Endothelial cell of umbilical vein (primary cell): ENCODE data around the gene GTF2IRD1. TPM values are rescaled to one million over a fixed set of nuclear protein-coding genes. Genes with fewer than 3 reads are reported as not detected.
A peak's percentile ranks its signal among the peaks of the same experiment; 100 is the strongest.

Experiments
- BruUV-seq: library from RNA; stranded (reverse); fragments of 400-500 nt; replicated peaks from 2 replicates; lab custom pipeline; 2021; lab: Mats Ljungman, UMichigan
- CTCF ChIA-PET: fragments of 300-600, 350-600 bp; sonication (Branson Sonifier 250); formaldehyde crosslinking; loops from one replicate; lab custom pipeline; 2021; ENCODE audit warnings: antibody characterized with exemption, inconsistent platforms; lab: Charles Lee
- POLR2A ChIA-PET: fragments of 300-600, 350-600 bp; sonication (Branson Sonifier 250); formaldehyde crosslinking; loops from one replicate; lab custom pipeline; 2021; ENCODE audit warnings: antibody characterized with exemption, inconsistent platforms; lab: Charles Lee
- DNase-seq: peaks from one replicate; pipeline ENCODE4 v3.0.0-alpha.2; 2011; ENCODE audit warnings: low read depth, low spot score
- FAIRE-seq: peaks from 2 replicates; lab custom pipeline; 2011; peaks lifted over from hg19 to GRCh38; lab: Jason Lieb, UNC
- H2AFZ ChIP-seq: 2 replicates; pipeline ENCODE4 v1.6.0; 2012; ENCODE audit warnings: low read depth, low read length, control low read depth, inconsistent platforms
- H3K27ac ChIP-seq: 2 replicates; pipeline ENCODE4 v1.5.1; 2011; ENCODE audit warnings: low read depth, mild to moderate bottlenecking, control low read depth, low read length, moderate library complexity; ENCODE audit not compliant: insufficient read depth
- H3K27me3 ChIP-seq, 2 experiments: 2 replicates each; pipeline versions ENCODE4 v1.6.0 to v1.6.1; 2011; ENCODE audit warnings: low read length in 2 of 2, mixed read lengths in 1 of 2; ENCODE audit not compliant: control insufficient read depth in 2 of 2, insufficient read depth in 2 of 2
- H3K36me3 ChIP-seq, 2 experiments: 2 replicates in 1 of 2; 3 replicates in 1 of 2; pipeline ENCODE4 v1.5.1; 2011; ENCODE audit warnings: low read length in 2 of 2, mild to moderate bottlenecking in 1 of 2, moderate library complexity in 1 of 2; ENCODE audit not compliant: control insufficient read depth in 2 of 2, insufficient read depth in 2 of 2; ENCODE audit errors: extremely low read depth in 1 of 2
- H3K4me1 ChIP-seq: 3 replicates; pipeline ENCODE4 v1.5.1; 2011; ENCODE audit warnings: mild to moderate bottlenecking, low read length; ENCODE audit not compliant: control insufficient read depth, insufficient read depth; ENCODE audit errors: extremely low read depth
- H3K4me2 ChIP-seq: 2 replicates; pipeline ENCODE4 v1.6.1; 2011; ENCODE audit warnings: low read length, control low read depth, mixed read lengths; ENCODE audit not compliant: insufficient read depth
- H3K4me3 ChIP-seq, 3 experiments: fragments of 200-600 bp in 1 of 3; sonication (generic), shearing (Covaris generic) in 1 of 3; replicated peaks in 1 of 3; 2 replicates each; pipeline ENCODE4 v1.5.1; 2011 to 2016; ENCODE audit warnings: control low read depth in 3 of 3, low read length in 3 of 3, mild to moderate bottlenecking in 2 of 3, inconsistent platforms in 1 of 3, low read depth in 1 of 3, moderate library complexity in 1 of 3; ENCODE audit not compliant: insufficient read depth in 1 of 3
- H3K79me2 ChIP-seq: 2 replicates; pipeline ENCODE4 v1.6.0; 2012; ENCODE audit warnings: low read length, inconsistent platforms; ENCODE audit not compliant: control insufficient read depth, insufficient read depth
- H3K9ac ChIP-seq: replicated peaks from 2 replicates; pipeline ENCODE3; 2011; ENCODE audit warnings: low read length, control low read depth; ENCODE audit not compliant: insufficient read depth; ENCODE audit errors: extremely low read depth
- H3K9me1 ChIP-seq: replicated peaks from 3 replicates; pipeline ENCODE4 v1.6.0; 2011; ENCODE audit warnings: mild to moderate bottlenecking, low read length; ENCODE audit not compliant: control insufficient read depth, insufficient read depth; ENCODE audit errors: extremely low read depth
- H3K9me3 ChIP-seq: replicated peaks from 2 replicates; pipeline ENCODE4 v1.5.1; 2012; ENCODE audit warnings: low read length, inconsistent platforms; ENCODE audit not compliant: control insufficient read depth, insufficient read depth
- H4K20me1 ChIP-seq: replicated peaks from 2 replicates; pipeline ENCODE3; 2011; ENCODE audit warnings: mild to moderate bottlenecking, low read length; ENCODE audit not compliant: control insufficient read depth, insufficient read depth; ENCODE audit errors: extremely low read depth
- CTCF ChIP-seq, 2 donors: IDR thresholded peaks; 1 replicate in 1 of 2; 2 replicates in 1 of 2; pipeline ENCODE4 v1.5.1; 2011; ENCODE audit warnings: low read length in 2 of 2, mild to moderate bottlenecking in 2 of 2, moderate library complexity in 2 of 2, control low read depth in 1 of 2, inconsistent platforms in 1 of 2, low read depth in 1 of 2; ENCODE audit not compliant: insufficient read depth in 1 of 2; ENCODE audit errors: extremely low read depth in 1 of 2
- FOS ChIP-seq: IDR thresholded peaks from 2 replicates; pipeline ENCODE4 v1.6.1; 2011; ENCODE audit warnings: mild to moderate bottlenecking, low read length, moderate library complexity, borderline replicate concordance; ENCODE audit not compliant: insufficient read depth
- GATA2 ChIP-seq: IDR thresholded peaks from 2 replicates; pipeline ENCODE4 v1.7.0; 2011; ENCODE audit warnings: low read depth, mild to moderate bottlenecking, moderate library complexity, mixed read lengths, low read length; ENCODE audit not compliant: insufficient read length, insufficient read depth
- JUN ChIP-seq: IDR thresholded peaks from 2 replicates; pipeline ENCODE4 v1.6.1; 2011; ENCODE audit warnings: borderline replicate concordance, low read depth; ENCODE audit not compliant: insufficient read length, insufficient read depth
- MAX ChIP-seq: IDR thresholded peaks from 2 replicates; pipeline ENCODE4 v1.6.1; 2011; ENCODE audit not compliant: insufficient read depth, insufficient read length
- MYC ChIP-seq: IDR thresholded peaks from one replicate; pipeline ENCODE4 v1.6.1; 2011; ENCODE audit warnings: mild to moderate bottlenecking, low read depth, low read length
- POLR2A ChIP-seq: IDR thresholded peaks from 2 replicates; pipeline ENCODE4 v1.6.1; 2012; ENCODE audit warnings: low read depth, mild to moderate bottlenecking, control low read depth, low read length
- POLR2AphosphoS5 ChIP-seq: IDR thresholded peaks from 2 replicates; pipeline ENCODE4 v1.6.1; 2012; ENCODE audit warnings: low read depth, mild to moderate bottlenecking, control low read depth, low read length, moderate library complexity; ENCODE audit not compliant: insufficient read depth
- dilution Hi-C: fragments of 300-500 bp; cut with MboI; formaldehyde crosslinking; loops from one replicate; pipeline ENCODE4 v1.15.0; 2019; ENCODE audit warnings: low sequenced_read_pairs; ENCODE audit not compliant: extremely low pct_ligation_motif_present
- intact Hi-C: fragments of 100-400 bp; cut with micrococcal nuclease; formaldehyde crosslinking; loops from one replicate; pipeline ENCODE4 v1.10.0; 2022
- polyA plus RNA-seq, 4 experiments: library from polyadenylated mRNA; depleted of rRNA in 3 of 4; stranded (reverse) in 3 of 4; unstranded in 1 of 4; fragments of >200 nt; gene quantifications; 2 replicates each; pipeline versions ENCODE4 v1.2.1 to v1.2.3, GENCODE V29; 2011 to 2012; ENCODE audit warnings: missing spikeins in 1 of 4
- total RNA-seq: library from RNA; stranded (reverse); gene quantifications from 2 replicates; pipeline ENCODE4 v1.2.3, GENCODE V29; 2021

Gene GTF2IRD1
- total and polyA plus RNA-seq, 2 donors (not counting 3 experiments of a cell fraction or from before 2014, with no cell fraction given): 14.2 to 24.2 TPM

- CTCF ChIA-PET: no interaction called here
- intact Hi-C loops: loop anchor here (10.0 kb wide), 1 partner anchor 202 kb away; the partner anchor contains the start of gene GTF2I
Observed at GRCh38 chr7:74452748-74453321, 871 bp upstream of the GTF2IRD1 start.

GRCh38 chr7:74454021-74454924, 567 bp downstream of the GTF2IRD1 start:
- Histone ChIP-seq H3K9me1 (no peaks in the 10 kb centered on the region), H3K27ac (no peak overlapping the region), H3K27me3 (no peaks in the 10 kb centered on the region), H3K9ac (peak overlapping the region; percentile 11), H3K4me3 (peak overlapping the region; percentile 29 to 76 (median 39)), H2AFZ (no peak overlapping the region), H3K4me2 (peak overlapping the region; percentile 17), H3K4me1 (peaks cover 9% of the 10 kb centered on the region), H3K79me2 (peaks cover 8% of the 10 kb centered on the region), H4K20me1 (no peaks in the 10 kb centered on the region), H3K9me3 (no peaks in the 10 kb centered on the region), H3K36me3 (no peaks in the 10 kb centered on the region)
- ChIA-PET CTCF (no interaction called here), POLR2A (no interaction called here)
- dilution Hi-C loops: no loop called here
- intact Hi-C loops: loop anchor here (10.0 kb wide), 1 partner anchor 201 kb away; the partner anchor contains the start of gene GTF2I
- DNase-seq (no peak), FAIRE-seq (no peak)
- TF ChIP-seq MYC: no peak
- TF ChIP-seq CTCF (IDR thresholded peaks at IDR 0.05; ENCODE audit: extremely low read depth in 1 of 2, insufficient read depth in 1 of 2, low read depth in 1 of 2, low read length in 2 of 2): no peak
- no peak for TF ChIP-seq GATA2
- no peak for TF ChIP-seq POLR2A
- no peak for TF ChIP-seq FOS
- TF ChIP-seq MAX: no peak
- BruUV-seq: no TSS peak

More at GRCh38 chr7:74452748-74453321, 871 bp upstream of the GTF2IRD1 start:
- Histone ChIP-seq H3K36me3 (no peaks in the 10 kb centered on the region), H3K4me2 (no peak overlapping the region), H3K4me1 (peaks cover 9% of the 10 kb centered on the region), H3K79me2 (peaks cover 8% of the 10 kb centered on the region), H2AFZ (peak overlapping the region; percentile 91), H3K9me3 (no peaks in the 10 kb centered on the region), H4K20me1 (no peaks in the 10 kb centered on the region), H3K27ac (peak overlapping the region; percentile 40), H3K9ac (peak overlapping the region; percentile 66), H3K9me1 (no peaks in the 10 kb centered on the region), H3K4me3 (peak overlapping the region in 2 of 3 experiments; percentile 50 to 76), H3K27me3 (no peaks in the 10 kb centered on the region)
- TF ChIP-seq GATA2 (no peak), POLR2AphosphoS5 (no peak), JUN (no peak), MYC (no peak)
- peak; percentile 10 for DNase-seq
- POLR2A ChIA-PET: no interaction called here
- BruUV-seq: TSS peak; percentile 16
- dilution Hi-C loops: no loop called here
- no peak for FAIRE-seq
